ENCODE measurements around the gene MRTFB.

Gene MRTFB

GRCh38 chr16:14109077-14109775, 38.1 kb downstream of the MRTFB start:
- no peak for TF ChIP-seq ZNF8 (CRISPR knock-in tag; IDR thresholded peaks at IDR 0.05)
- TF ChIP-seq BACH2 (CRISPR knock-in tag; IDR thresholded peaks at IDR 0.05; ENCODE audit: borderline replicate concordance) = no peak
- no peak for TF ChIP-seq GLIS3 (CRISPR knock-in tag; IDR thresholded peaks at IDR 0.05)
- ATAC-seq = no peak

GRCh38 chr16:14109782-14110727, 38.9 kb downstream of the MRTFB start:
- TF ChIP-seq ZNF70 (CRISPR knock-in tag; IDR thresholded peaks at IDR 0.05) (no peak), GLIS3 (CRISPR knock-in tag; IDR thresholded peaks at IDR 0.05) (no peak), ZFP30 (CRISPR knock-in tag; IDR thresholded peaks at IDR 0.05) (no peak), ZNF8 (CRISPR knock-in tag; IDR thresholded peaks at IDR 0.05) (no peak), BACH2 (CRISPR knock-in tag; IDR thresholded peaks at IDR 0.05; ENCODE audit: borderline replicate concordance) (no peak), ZC3H10 (CRISPR knock-in tag; IDR thresholded peaks at IDR 0.05) (no peak), ZNF565 (CRISPR knock-in tag; conservative IDR thresholded peaks at IDR 0.05; ENCODE audit: low read depth) (no peak), TOX (CRISPR knock-in tag; IDR thresholded peaks at IDR 0.05; ENCODE audit: borderline replicate concordance) (no peak), ARNTL (CRISPR knock-in tag; IDR thresholded peaks at IDR 0.05; ENCODE audit: borderline replicate concordance, low read depth) (no peak)
- ATAC-seq = peak; percentile 21; the same call in 1 of the 3 replicates

GRCh38 chr16:14110728-14111251, 39.7 kb downstream of the MRTFB start:
- peak; percentile 38; the same call in 2 of the 3 replicates for ATAC-seq
- TF ChIP-seq SNAI2 (CRISPR knock-in tag; IDR thresholded peaks at IDR 0.05) (no peak), GLIS3 (CRISPR knock-in tag; IDR thresholded peaks at IDR 0.05) (no peak), ZFP3 (CRISPR knock-in tag; IDR thresholded peaks at IDR 0.05) (no peak), ARNTL (CRISPR knock-in tag; IDR thresholded peaks at IDR 0.05; ENCODE audit: borderline replicate concordance, low read depth) (no peak), CSRNP3 (CRISPR knock-in tag; IDR thresholded peaks at IDR 0.05) (no peak), TOX (CRISPR knock-in tag; IDR thresholded peaks at IDR 0.05; ENCODE audit: borderline replicate concordance) (no peak), ZC3H10 (CRISPR knock-in tag; IDR thresholded peaks at IDR 0.05) (no peak), OSR1 (CRISPR knock-in tag; IDR thresholded peaks at IDR 0.05) (no peak), POU6F1 (CRISPR knock-in tag; IDR thresholded peaks at IDR 0.05; ENCODE audit: borderline replicate concordance, low read depth) (no peak), ZNF8 (CRISPR knock-in tag; IDR thresholded peaks at IDR 0.05) (no peak), ZNF565 (CRISPR knock-in tag; conservative IDR thresholded peaks at IDR 0.05; ENCODE audit: low read depth) (no peak), ISL1 (CRISPR knock-in tag; IDR thresholded peaks at IDR 0.05) (no peak), ZFP30 (CRISPR knock-in tag; IDR thresholded peaks at IDR 0.05) (no peak), BACH2 (CRISPR knock-in tag; IDR thresholded peaks at IDR 0.05; ENCODE audit: borderline replicate concordance) (no peak), ESRRG (CRISPR knock-in tag; IDR thresholded peaks at IDR 0.05) (no peak), PPARA (CRISPR knock-in tag; IDR thresholded peaks at IDR 0.05; ENCODE audit: borderline replicate concordance) (no peak), RARB (CRISPR knock-in tag; IDR thresholded peaks at IDR 0.05) (no peak), CSDC2 (CRISPR knock-in tag; IDR thresholded peaks at IDR 0.05) (no peak)
- TF ChIP-seq, protein P1, sequence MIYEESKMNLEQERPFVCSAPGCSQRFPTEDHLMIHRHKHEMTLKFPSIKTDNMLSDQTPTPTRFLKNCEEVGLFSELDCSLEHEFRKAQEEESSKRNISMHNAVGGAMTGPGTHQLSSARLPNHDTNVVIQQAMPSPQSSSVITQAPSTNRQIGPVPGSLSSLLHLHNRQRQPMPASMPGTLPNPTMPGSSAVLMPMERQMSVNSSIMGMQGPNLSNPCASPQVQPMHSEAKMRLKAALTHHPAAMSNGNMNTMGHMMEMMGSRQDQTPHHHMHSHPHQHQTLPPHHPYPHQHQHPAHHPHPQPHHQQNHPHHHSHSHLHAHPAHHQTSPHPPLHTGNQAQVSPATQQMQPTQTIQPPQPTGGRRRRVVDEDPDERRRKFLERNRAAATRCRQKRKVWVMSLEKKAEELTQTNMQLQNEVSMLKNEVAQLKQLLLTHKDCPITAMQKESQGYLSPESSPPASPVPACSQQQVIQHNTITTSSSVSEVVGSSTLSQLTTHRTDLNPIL (CRISPR knock-in tag; IDR thresholded peaks at IDR 0.05; ENCODE audit: low read depth) = no peak
- TF ChIP-seq, protein P2, sequence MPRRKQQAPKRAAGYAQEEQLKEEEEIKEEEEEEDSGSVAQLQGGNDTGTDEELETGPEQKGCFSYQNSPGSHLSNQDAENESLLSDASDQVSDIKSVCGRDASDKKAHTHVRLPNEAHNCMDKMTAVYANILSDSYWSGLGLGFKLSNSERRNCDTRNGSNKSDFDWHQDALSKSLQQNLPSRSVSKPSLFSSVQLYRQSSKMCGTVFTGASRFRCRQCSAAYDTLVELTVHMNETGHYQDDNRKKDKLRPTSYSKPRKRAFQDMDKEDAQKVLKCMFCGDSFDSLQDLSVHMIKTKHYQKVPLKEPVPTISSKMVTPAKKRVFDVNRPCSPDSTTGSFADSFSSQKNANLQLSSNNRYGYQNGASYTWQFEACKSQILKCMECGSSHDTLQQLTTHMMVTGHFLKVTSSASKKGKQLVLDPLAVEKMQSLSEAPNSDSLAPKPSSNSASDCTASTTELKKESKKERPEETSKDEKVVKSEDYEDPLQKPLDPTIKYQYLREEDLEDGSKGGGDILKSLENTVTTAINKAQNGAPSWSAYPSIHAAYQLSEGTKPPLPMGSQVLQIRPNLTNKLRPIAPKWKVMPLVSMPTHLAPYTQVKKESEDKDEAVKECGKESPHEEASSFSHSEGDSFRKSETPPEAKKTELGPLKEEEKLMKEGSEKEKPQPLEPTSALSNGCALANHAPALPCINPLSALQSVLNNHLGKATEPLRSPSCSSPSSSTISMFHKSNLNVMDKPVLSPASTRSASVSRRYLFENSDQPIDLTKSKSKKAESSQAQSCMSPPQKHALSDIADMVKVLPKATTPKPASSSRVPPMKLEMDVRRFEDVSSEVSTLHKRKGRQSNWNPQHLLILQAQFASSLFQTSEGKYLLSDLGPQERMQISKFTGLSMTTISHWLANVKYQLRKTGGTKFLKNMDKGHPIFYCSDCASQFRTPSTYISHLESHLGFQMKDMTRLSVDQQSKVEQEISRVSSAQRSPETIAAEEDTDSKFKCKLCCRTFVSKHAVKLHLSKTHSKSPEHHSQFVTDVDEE (CRISPR knock-in tag; IDR thresholded peaks at IDR 0.05) = no peak
